Measurements from ENCODE around the gene VAMP5. TPM values are rescaled to one million over a fixed set of nuclear protein-coding genes. Genes with fewer than 3 reads are reported as not detected.

Gene VAMP5
- total and polyA plus RNA-seq, 10 of the 15 experiments (the other 5 are each of a cell fraction or from before 2014, with no cell fraction given) = 3.8 to 52.7 (median 24.1) TPM

DNA sequence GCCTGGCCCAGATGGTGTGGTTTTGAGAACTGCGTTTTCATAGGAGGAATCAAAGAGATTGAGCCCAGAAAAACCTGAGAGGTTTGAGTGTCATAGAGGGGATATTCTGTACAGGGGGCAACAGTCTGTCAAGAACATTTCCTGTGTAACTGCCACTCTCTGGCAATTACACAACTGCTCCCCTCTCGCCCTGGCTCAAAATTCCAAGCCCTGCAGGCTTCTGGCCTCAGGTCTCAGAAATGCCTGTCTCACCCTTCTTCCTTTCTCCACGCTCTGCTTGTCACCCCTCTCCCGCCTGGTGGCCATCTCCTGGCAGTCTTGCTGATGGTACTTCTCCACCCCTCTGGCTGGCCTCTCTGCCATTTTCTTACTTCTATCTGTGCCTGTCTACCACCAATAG lies 4.0 kb downstream of the VAMP5 start:
- no peak for TF ChIP-seq GATAD2B (conservative IDR thresholded peaks at IDR 0.05; ENCODE audit: low read depth)
- TF ChIP-seq, protein P1, sequence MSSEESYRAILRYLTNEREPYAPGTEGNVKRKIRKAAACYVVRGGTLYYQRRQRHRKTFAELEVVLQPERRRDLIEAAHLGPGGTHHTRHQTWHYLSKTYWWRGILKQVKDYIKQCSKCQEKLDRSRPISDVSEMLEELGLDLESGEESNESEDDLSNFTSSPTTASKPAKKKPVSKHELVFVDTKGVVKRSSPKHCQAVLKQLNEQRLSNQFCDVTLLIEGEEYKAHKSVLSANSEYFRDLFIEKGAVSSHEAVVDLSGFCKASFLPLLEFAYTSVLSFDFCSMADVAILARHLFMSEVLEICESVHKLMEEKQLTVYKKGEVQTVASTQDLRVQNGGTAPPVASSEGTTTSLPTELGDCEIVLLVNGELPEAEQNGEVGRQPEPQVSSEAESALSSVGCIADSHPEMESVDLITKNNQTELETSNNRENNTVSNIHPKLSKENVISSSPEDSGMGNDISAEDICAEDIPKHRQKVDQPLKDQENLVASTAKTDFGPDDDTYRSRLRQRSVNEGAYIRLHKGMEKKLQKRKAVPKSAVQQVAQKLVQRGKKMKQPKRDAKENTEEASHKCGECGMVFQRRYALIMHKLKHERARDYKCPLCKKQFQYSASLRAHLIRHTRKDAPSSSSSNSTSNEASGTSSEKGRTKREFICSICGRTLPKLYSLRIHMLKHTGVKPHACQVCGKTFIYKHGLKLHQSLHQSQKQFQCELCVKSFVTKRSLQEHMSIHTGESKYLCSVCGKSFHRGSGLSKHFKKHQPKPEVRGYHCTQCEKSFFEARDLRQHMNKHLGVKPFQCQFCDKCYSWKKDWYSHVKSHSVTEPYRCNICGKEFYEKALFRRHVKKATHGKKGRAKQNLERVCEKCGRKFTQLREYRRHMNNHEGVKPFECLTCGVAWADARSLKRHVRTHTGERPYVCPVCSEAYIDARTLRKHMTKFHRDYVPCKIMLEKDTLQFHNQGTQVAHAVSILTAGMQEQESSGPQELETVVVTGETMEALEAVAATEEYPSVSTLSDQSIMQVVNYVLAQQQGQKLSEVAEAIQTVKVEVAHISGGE (CRISPR knock-in tag; IDR thresholded peaks at IDR 0.05) = no peak
- TF ChIP-seq ZNF622 (IDR thresholded peaks at IDR 0.05) = no peak
- TF ChIP-seq STAT1 (conservative IDR thresholded peaks at IDR 0.05) = no peak
- no peak for TF ChIP-seq GABPA (IDR thresholded peaks at IDR 0.05; ENCODE audit: low read depth)
- no peak for TF ChIP-seq BHLHE40 (IDR thresholded peaks at IDR 0.05; ENCODE audit: borderline replicate concordance in 1 of 2, low read depth in 2 of 2, low read length in 1 of 2)
- no peak for TF ChIP-seq SP1 (IDR thresholded peaks at IDR 0.05; ENCODE audit: low read depth, low read length)
- TF ChIP-seq KLF5 (IDR thresholded peaks at IDR 0.05; ENCODE audit: partially characterized antibody) = no peak
- TF ChIP-seq, protein P2, sequence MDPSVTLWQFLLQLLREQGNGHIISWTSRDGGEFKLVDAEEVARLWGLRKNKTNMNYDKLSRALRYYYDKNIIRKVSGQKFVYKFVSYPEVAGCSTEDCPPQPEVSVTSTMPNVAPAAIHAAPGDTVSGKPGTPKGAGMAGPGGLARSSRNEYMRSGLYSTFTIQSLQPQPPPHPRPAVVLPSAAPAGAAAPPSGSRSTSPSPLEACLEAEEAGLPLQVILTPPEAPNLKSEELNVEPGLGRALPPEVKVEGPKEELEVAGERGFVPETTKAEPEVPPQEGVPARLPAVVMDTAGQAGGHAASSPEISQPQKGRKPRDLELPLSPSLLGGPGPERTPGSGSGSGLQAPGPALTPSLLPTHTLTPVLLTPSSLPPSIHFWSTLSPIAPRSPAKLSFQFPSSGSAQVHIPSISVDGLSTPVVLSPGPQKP (IDR thresholded peaks at IDR 0.05; ENCODE audit: low read depth, low read length) = no peak
- TF ChIP-seq NFIC (IDR thresholded peaks at IDR 0.05; ENCODE audit: low read depth, low read length) = no peak
- TF ChIP-seq, protein P3, sequence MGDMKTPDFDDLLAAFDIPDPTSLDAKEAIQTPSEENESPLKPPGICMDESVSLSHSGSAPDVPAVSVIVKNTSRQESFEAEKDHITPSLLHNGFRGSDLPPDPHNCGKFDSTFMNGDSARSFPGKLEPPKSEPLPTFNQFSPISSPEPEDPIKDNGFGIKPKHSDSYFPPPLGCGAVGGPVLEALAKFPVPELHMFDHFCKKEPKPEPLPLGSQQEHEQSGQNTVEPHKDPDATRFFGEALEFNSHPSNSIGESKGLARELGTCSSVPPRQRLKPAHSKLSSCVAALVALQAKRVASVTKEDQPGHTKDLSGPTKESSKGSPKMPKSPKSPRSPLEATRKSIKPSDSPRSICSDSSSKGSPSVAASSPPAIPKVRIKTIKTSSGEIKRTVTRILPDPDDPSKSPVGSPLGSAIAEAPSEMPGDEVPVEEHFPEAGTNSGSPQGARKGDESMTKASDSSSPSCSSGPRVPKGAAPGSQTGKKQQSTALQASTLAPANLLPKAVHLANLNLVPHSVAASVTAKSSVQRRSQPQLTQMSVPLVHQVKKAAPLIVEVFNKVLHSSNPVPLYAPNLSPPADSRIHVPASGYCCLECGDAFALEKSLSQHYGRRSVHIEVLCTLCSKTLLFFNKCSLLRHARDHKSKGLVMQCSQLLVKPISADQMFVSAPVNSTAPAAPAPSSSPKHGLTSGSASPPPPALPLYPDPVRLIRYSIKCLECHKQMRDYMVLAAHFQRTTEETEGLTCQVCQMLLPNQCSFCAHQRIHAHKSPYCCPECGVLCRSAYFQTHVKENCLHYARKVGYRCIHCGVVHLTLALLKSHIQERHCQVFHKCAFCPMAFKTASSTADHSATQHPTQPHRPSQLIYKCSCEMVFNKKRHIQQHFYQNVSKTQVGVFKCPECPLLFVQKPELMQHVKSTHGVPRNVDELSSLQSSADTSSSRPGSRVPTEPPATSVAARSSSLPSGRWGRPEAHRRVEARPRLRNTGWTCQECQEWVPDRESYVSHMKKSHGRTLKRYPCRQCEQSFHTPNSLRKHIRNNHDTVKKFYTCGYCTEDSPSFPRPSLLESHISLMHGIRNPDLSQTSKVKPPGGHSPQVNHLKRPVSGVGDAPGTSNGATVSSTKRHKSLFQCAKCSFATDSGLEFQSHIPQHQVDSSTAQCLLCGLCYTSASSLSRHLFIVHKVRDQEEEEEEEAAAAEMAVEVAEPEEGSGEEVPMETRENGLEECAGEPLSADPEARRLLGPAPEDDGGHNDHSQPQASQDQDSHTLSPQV (IDR thresholded peaks at IDR 0.05) = no peak
- ChIA-PET CTCF (interaction anchor here (0.9 kb wide), 1 partner anchor 9 kb away, joined by 3 read pairs; no protein-coding TSS in a partner anchor), SMC1A (ENCODE audit: uncharacterized antibody, unreplicated experiment) (interaction anchor here (1.2 kb wide), 1 partner anchor 10 kb away, joined by 5 read pairs; no protein-coding TSS in a partner anchor), POLR2A (no interaction called here), RAD21 (ENCODE audit: unreplicated experiment) (no interaction called here)
- Histone ChIP-seq H3K4me1 (ENCODE audit: control insufficient read depth, insufficient read depth, low read length) (peaks cover 20% of the 10 kb centered on the region), H3K36me3 (ENCODE audit: control insufficient read depth in 2 of 2, insufficient read depth in 2 of 2, low read length in 1 of 2) (no peaks in the 10 kb centered on the region), H3K4me2 (ENCODE audit: control insufficient read depth, insufficient read depth) (no peak overlapping the region), H3K79me2 (ENCODE audit: control insufficient read depth, insufficient read depth, low read length) (no peaks in the 10 kb centered on the region; the same call in 1 of the 2 replicates), H2AFZ (ENCODE audit: control insufficient read depth, low read depth, low read length) (no peak overlapping the region), H3K27ac (ENCODE audit: control insufficient read depth, insufficient read depth) (no peak overlapping the region), H3K9ac (ENCODE audit: control insufficient read depth, insufficient read depth, low read length) (no peak overlapping the region), H4K20me1 (ENCODE audit: control insufficient read depth, insufficient read depth) (no peaks in the 10 kb centered on the region), H3K27me3 (replicated peaks in 1 of 2; ENCODE audit: control insufficient read depth in 2 of 2, insufficient read depth in 2 of 2, low read length in 1 of 2) (no peaks in the 10 kb centered on the region), H3K4me3 (no peak overlapping the region), H3K9me3 (replicated peaks; ENCODE audit: control insufficient read depth, insufficient read depth, low read length) (no peaks in the 10 kb centered on the region)
- in situ Hi-C loops (cut with MboI) = no loop called here
- DNase-seq (ENCODE audit: low read depth, low spot score) = no peak
- ATAC-seq = no peak
- 68% methylated on average over 4 of the region's 4 CpGs for WGBS (ENCODE audit: insufficient coverage, insufficient replicate concordance, low lambda C conversion rate, missing lambda C conversion rate)
- intact Hi-C loops (cut with micrococcal nuclease; ENCODE audit: unreplicated experiment) = no loop called here
- FAIRE-seq = no peak
- BruUV-seq (replicated peaks) = no TSS peak

Data from GM12878 (cell line).